Endothelial cell of umbilical vein (primary cell): Measurements from ENCODE around the gene LRP2. TPM values are rescaled to one million over a fixed set of nuclear protein-coding genes. Genes with fewer than 3 reads are reported as not detected.

Experiments used
- BruUV-seq: library from RNA; stranded (reverse); fragments of 400-500 nt; replicated peaks from 2 replicates; lab custom pipeline; 2021; lab: Mats Ljungman, UMichigan
- CTCF ChIA-PET: fragments of 300-600, 350-600 bp; sonication (Branson Sonifier 250); formaldehyde crosslinking; loops from one replicate; lab custom pipeline; 2021; ENCODE audit warnings: antibody characterized with exemption, inconsistent platforms; lab: Charles Lee
- POLR2A ChIA-PET: fragments of 300-600, 350-600 bp; sonication (Branson Sonifier 250); formaldehyde crosslinking; loops from one replicate; lab custom pipeline; 2021; ENCODE audit warnings: antibody characterized with exemption, inconsistent platforms; lab: Charles Lee
- DNase-seq: peaks from one replicate; pipeline ENCODE4 v3.0.0-alpha.2; 2011; ENCODE audit warnings: low read depth, low spot score
- FAIRE-seq: peaks from 2 replicates; lab custom pipeline; 2011; peaks lifted over from hg19 to GRCh38; lab: Jason Lieb, UNC
- H2AFZ ChIP-seq: 2 replicates; pipeline ENCODE4 v1.6.0; 2012; ENCODE audit warnings: low read depth, low read length, control low read depth, inconsistent platforms
- H3K27ac ChIP-seq: 2 replicates; pipeline ENCODE4 v1.5.1; 2011; ENCODE audit warnings: low read depth, mild to moderate bottlenecking, control low read depth, low read length, moderate library complexity; ENCODE audit not compliant: insufficient read depth
- H3K27me3 ChIP-seq, 2 experiments: 2 replicates each; pipeline versions ENCODE4 v1.6.0 to v1.6.1; 2011; ENCODE audit warnings: low read length in 2 of 2, mixed read lengths in 1 of 2; ENCODE audit not compliant: control insufficient read depth in 2 of 2, insufficient read depth in 2 of 2
- H3K36me3 ChIP-seq, 2 experiments: 2 replicates in 1 of 2; 3 replicates in 1 of 2; pipeline ENCODE4 v1.5.1; 2011; ENCODE audit warnings: low read length in 2 of 2, mild to moderate bottlenecking in 1 of 2, moderate library complexity in 1 of 2; ENCODE audit not compliant: control insufficient read depth in 2 of 2, insufficient read depth in 2 of 2; ENCODE audit errors: extremely low read depth in 1 of 2
- H3K4me1 ChIP-seq: 3 replicates; pipeline ENCODE4 v1.5.1; 2011; ENCODE audit warnings: mild to moderate bottlenecking, low read length; ENCODE audit not compliant: control insufficient read depth, insufficient read depth; ENCODE audit errors: extremely low read depth
- H3K4me2 ChIP-seq: 2 replicates; pipeline ENCODE4 v1.6.1; 2011; ENCODE audit warnings: low read length, control low read depth, mixed read lengths; ENCODE audit not compliant: insufficient read depth
- H3K4me3 ChIP-seq, 3 experiments: fragments of 200-600 bp in 1 of 3; sonication (generic), shearing (Covaris generic) in 1 of 3; replicated peaks in 1 of 3; 2 replicates each; pipeline ENCODE4 v1.5.1; 2011 to 2016; ENCODE audit warnings: control low read depth in 3 of 3, low read length in 3 of 3, mild to moderate bottlenecking in 2 of 3, inconsistent platforms in 1 of 3, low read depth in 1 of 3, moderate library complexity in 1 of 3; ENCODE audit not compliant: insufficient read depth in 1 of 3
- H3K79me2 ChIP-seq: 2 replicates; pipeline ENCODE4 v1.6.0; 2012; ENCODE audit warnings: low read length, inconsistent platforms; ENCODE audit not compliant: control insufficient read depth, insufficient read depth
- H3K9ac ChIP-seq: replicated peaks from 2 replicates; pipeline ENCODE3; 2011; ENCODE audit warnings: low read length, control low read depth; ENCODE audit not compliant: insufficient read depth; ENCODE audit errors: extremely low read depth
- H3K9me1 ChIP-seq: replicated peaks from 3 replicates; pipeline ENCODE4 v1.6.0; 2011; ENCODE audit warnings: mild to moderate bottlenecking, low read length; ENCODE audit not compliant: control insufficient read depth, insufficient read depth; ENCODE audit errors: extremely low read depth
- H3K9me3 ChIP-seq: replicated peaks from 2 replicates; pipeline ENCODE4 v1.5.1; 2012; ENCODE audit warnings: low read length, inconsistent platforms; ENCODE audit not compliant: control insufficient read depth, insufficient read depth
- H4K20me1 ChIP-seq: replicated peaks from 2 replicates; pipeline ENCODE3; 2011; ENCODE audit warnings: mild to moderate bottlenecking, low read length; ENCODE audit not compliant: control insufficient read depth, insufficient read depth; ENCODE audit errors: extremely low read depth
- EZH2 ChIP-seq: IDR thresholded peaks from 2 replicates; pipeline ENCODE4 v1.6.1; 2012; ENCODE audit warnings: borderline replicate concordance, low read depth, mild to moderate bottlenecking, moderate library complexity, low read length, inconsistent platforms; ENCODE audit not compliant: severe bottlenecking
- FOS ChIP-seq: IDR thresholded peaks from 2 replicates; pipeline ENCODE4 v1.6.1; 2011; ENCODE audit warnings: mild to moderate bottlenecking, low read length, moderate library complexity, borderline replicate concordance; ENCODE audit not compliant: insufficient read depth
- GATA2 ChIP-seq: IDR thresholded peaks from 2 replicates; pipeline ENCODE4 v1.7.0; 2011; ENCODE audit warnings: low read depth, mild to moderate bottlenecking, moderate library complexity, mixed read lengths, low read length; ENCODE audit not compliant: insufficient read length, insufficient read depth
- JUN ChIP-seq: IDR thresholded peaks from 2 replicates; pipeline ENCODE4 v1.6.1; 2011; ENCODE audit warnings: borderline replicate concordance, low read depth; ENCODE audit not compliant: insufficient read length, insufficient read depth
- MYC ChIP-seq: IDR thresholded peaks from one replicate; pipeline ENCODE4 v1.6.1; 2011; ENCODE audit warnings: mild to moderate bottlenecking, low read depth, low read length
- POLR2A ChIP-seq: IDR thresholded peaks from 2 replicates; pipeline ENCODE4 v1.6.1; 2012; ENCODE audit warnings: low read depth, mild to moderate bottlenecking, control low read depth, low read length
- POLR2AphosphoS5 ChIP-seq: IDR thresholded peaks from 2 replicates; pipeline ENCODE4 v1.6.1; 2012; ENCODE audit warnings: low read depth, mild to moderate bottlenecking, control low read depth, low read length, moderate library complexity; ENCODE audit not compliant: insufficient read depth
- dilution Hi-C: fragments of 300-500 bp; cut with MboI; formaldehyde crosslinking; loops from one replicate; pipeline ENCODE4 v1.15.0; 2019; ENCODE audit warnings: low sequenced_read_pairs; ENCODE audit not compliant: extremely low pct_ligation_motif_present
- intact Hi-C: fragments of 100-400 bp; cut with micrococcal nuclease; formaldehyde crosslinking; loops from one replicate; pipeline ENCODE4 v1.10.0; 2022
- polyA plus RNA-seq, 4 experiments: library from polyadenylated mRNA; depleted of rRNA in 3 of 4; stranded (reverse) in 3 of 4; unstranded in 1 of 4; fragments of >200 nt; gene quantifications; 2 replicates each; pipeline versions ENCODE4 v1.2.1 to v1.2.3, GENCODE V29; 2011 to 2012; ENCODE audit warnings: missing spikeins in 1 of 4
- total RNA-seq: library from RNA; stranded (reverse); gene quantifications from 2 replicates; pipeline ENCODE4 v1.2.3, GENCODE V29; 2021
- TF ChIP-seq, protein P1 (sequence below): IDR thresholded peaks from 2 replicates; pipeline ENCODE4 v1.6.1; 2011; ENCODE audit not compliant: insufficient read depth, insufficient read length
- TF ChIP-seq, protein P2 (sequence below), 2 donors: IDR thresholded peaks; 1 replicate in 1 of 2; 2 replicates in 1 of 2; pipeline ENCODE4 v1.5.1; 2011; ENCODE audit warnings: low read length in 2 of 2, mild to moderate bottlenecking in 2 of 2, moderate library complexity in 2 of 2, control low read depth in 1 of 2, inconsistent platforms in 1 of 2, low read depth in 1 of 2; ENCODE audit not compliant: insufficient read depth in 1 of 2; ENCODE audit errors: extremely low read depth in 1 of 2

The LRP2 gene
- total and polyA plus RNA-seq, 2 donors (not counting 3 experiments of a cell fraction or from before 2014, with no cell fraction given), result not detected

DNA sequence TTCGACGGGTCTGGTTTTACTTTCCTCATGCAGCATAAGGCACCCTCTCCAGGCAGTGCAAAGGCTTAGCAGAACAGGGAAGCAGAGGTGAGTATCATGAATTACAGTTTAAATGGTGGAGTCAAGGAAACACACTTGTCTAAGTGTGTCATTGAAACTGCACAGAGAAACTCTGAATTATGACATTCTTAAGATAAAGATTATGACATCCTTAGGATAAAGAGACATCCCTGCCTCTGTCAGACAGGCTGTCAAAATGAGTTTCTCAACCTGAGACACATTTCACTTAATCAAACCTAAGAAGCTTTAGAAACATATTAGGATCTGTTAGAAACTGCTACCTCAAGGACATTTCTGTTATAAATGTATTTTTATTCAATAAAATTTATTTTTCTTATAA lies 179.8 kb downstream of the LRP2 start:
- intact Hi-C loops, result no loop called here
- Histone ChIP-seq H3K4me2 (no peak overlapping the region), H2AFZ (no peak overlapping the region), H4K20me1 (no peaks in the 10 kb centered on the region), H3K27me3 (peaks cover 0 to under 1% of the 10 kb centered on the region in 2 experiments), H3K36me3 (no peaks in the 10 kb centered on the region), H3K27ac (no peak overlapping the region), H3K9me3 (no peaks in the 10 kb centered on the region), H3K9me1 (no peaks in the 10 kb centered on the region), H3K4me1 (peaks cover 13% of the 10 kb centered on the region), H3K4me3 (no peak overlapping the region), H3K79me2 (no peaks in the 10 kb centered on the region), H3K9ac (no peak overlapping the region)
- DNase-seq (no peak), FAIRE-seq (no peak)
- TF ChIP-seq EZH2, result no peak
- no peak for TF ChIP-seq JUN
- no peak for TF ChIP-seq POLR2AphosphoS5
- TF ChIP-seq, protein P1, sequence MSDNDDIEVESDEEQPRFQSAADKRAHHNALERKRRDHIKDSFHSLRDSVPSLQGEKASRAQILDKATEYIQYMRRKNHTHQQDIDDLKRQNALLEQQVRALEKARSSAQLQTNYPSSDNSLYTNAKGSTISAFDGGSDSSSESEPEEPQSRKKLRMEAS, result no peak
- TF ChIP-seq GATA2, result no peak
- no peak for TF ChIP-seq POLR2A
- TF ChIP-seq MYC, result no peak
- TF ChIP-seq, protein P2, sequence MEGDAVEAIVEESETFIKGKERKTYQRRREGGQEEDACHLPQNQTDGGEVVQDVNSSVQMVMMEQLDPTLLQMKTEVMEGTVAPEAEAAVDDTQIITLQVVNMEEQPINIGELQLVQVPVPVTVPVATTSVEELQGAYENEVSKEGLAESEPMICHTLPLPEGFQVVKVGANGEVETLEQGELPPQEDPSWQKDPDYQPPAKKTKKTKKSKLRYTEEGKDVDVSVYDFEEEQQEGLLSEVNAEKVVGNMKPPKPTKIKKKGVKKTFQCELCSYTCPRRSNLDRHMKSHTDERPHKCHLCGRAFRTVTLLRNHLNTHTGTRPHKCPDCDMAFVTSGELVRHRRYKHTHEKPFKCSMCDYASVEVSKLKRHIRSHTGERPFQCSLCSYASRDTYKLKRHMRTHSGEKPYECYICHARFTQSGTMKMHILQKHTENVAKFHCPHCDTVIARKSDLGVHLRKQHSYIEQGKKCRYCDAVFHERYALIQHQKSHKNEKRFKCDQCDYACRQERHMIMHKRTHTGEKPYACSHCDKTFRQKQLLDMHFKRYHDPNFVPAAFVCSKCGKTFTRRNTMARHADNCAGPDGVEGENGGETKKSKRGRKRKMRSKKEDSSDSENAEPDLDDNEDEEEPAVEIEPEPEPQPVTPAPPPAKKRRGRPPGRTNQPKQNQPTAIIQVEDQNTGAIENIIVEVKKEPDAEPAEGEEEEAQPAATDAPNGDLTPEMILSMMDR (IDR thresholded peaks at IDR 0.05; ENCODE audit: extremely low read depth in 1 of 2, insufficient read depth in 1 of 2, low read depth in 1 of 2, low read length in 2 of 2), result no peak
- no peak for TF ChIP-seq FOS
- no TSS peak for BruUV-seq
- ChIA-PET CTCF (interaction anchor here (2.3 kb wide), 1 partner anchor 40 kb away, joined by 9 read pairs; no protein-coding TSS in a partner anchor), POLR2A (no interaction called here)
- dilution Hi-C loops, result no loop called here
